HepG2 (cell line): ENCODE measurements around the gene RNU2-63P. TPM values are rescaled to one million over a fixed set of nuclear protein-coding genes. Genes with fewer than 3 reads are reported as not detected.

ENCODE experiments used
- E2F5 ChIP-seq: sonication (generic); formaldehyde crosslinking; conservative IDR thresholded peaks from 2 replicates; pipeline ENCODE4 v1.4.0; 2020; ENCODE audit warnings: missing genetic modification reagents
- ELF4 ChIP-seq: sonication (generic); formaldehyde crosslinking; IDR thresholded peaks from 2 replicates; pipeline ENCODE4 v1.5.0; 2020; ENCODE audit warnings: missing genetic modification reagents, mild to moderate bottlenecking, moderate library complexity, borderline replicate concordance
- GABPA ChIP-seq, 2 experiments: IDR thresholded peaks; 2 replicates each; pipeline ENCODE4 v1.6.1; 2011 to 2016; ENCODE audit warnings: low read depth in 2 of 2, low read length in 1 of 2, missing biosample characterization in 1 of 2, missing genetic modification characterization in 1 of 2
- HOXA7 ChIP-seq: sonication (generic); formaldehyde crosslinking; IDR thresholded peaks from 2 replicates; pipeline ENCODE4 v1.8.1; 2022; ENCODE audit warnings: mild to moderate bottlenecking, missing genetic modification reagents, moderate library complexity
- IRF9 ChIP-seq: sonication (generic); formaldehyde crosslinking; IDR thresholded peaks from 2 replicates; pipeline ENCODE4 v1.8.0; 2022; ENCODE audit warnings: missing genetic modification reagents, mild to moderate bottlenecking, borderline replicate concordance
- LRRFIP1 ChIP-seq: sonication (generic); formaldehyde crosslinking; conservative IDR thresholded peaks from 2 replicates; pipeline ENCODE4 v1.4.0; 2020; ENCODE audit warnings: missing genetic modification reagents
- PAWR ChIP-seq: sonication (generic); formaldehyde crosslinking; IDR thresholded peaks from 2 replicates; pipeline ENCODE4 v1.4.0; 2020; ENCODE audit warnings: missing genetic modification reagents, mild to moderate bottlenecking, borderline replicate concordance
- SOX5 ChIP-seq: IDR thresholded peaks from 2 replicates; pipeline ENCODE4 v1.6.1; 2016; ENCODE audit warnings: borderline replicate concordance
- SP4 ChIP-seq: sonication (generic); formaldehyde crosslinking; IDR thresholded peaks from 2 replicates; pipeline ENCODE4 v1.8.1; 2023; ENCODE audit warnings: mild to moderate bottlenecking, missing genetic modification reagents
- WIZ ChIP-seq: sonication (generic); formaldehyde crosslinking; IDR thresholded peaks from 2 replicates; pipeline ENCODE4 v1.5.1; 2020; ENCODE audit warnings: mild to moderate bottlenecking, missing genetic modification reagents
- ZBTB39 ChIP-seq: sonication (generic); formaldehyde crosslinking; IDR thresholded peaks from 2 replicates; pipeline ENCODE4 v1.5.0; 2020; ENCODE audit warnings: missing genetic modification reagents
- ZNF253 ChIP-seq: sonication (generic); formaldehyde crosslinking; IDR thresholded peaks from 2 replicates; pipeline ENCODE4 v1.8.0; 2022; ENCODE audit warnings: mild to moderate bottlenecking, missing genetic modification reagents, borderline replicate concordance
- ZNF276 ChIP-seq: sonication (generic); formaldehyde crosslinking; IDR thresholded peaks from 2 replicates; pipeline ENCODE4 v1.4.0; 2020; ENCODE audit warnings: mild to moderate bottlenecking, low read depth, missing genetic modification reagents
- ZNF329 ChIP-seq: sonication (generic); formaldehyde crosslinking; IDR thresholded peaks from 2 replicates; pipeline ENCODE4 v1.9.0; 2021; ENCODE audit warnings: low read depth, mild to moderate bottlenecking, missing genetic modification reagents
- ZNF513 ChIP-seq: sonication (generic); formaldehyde crosslinking; conservative IDR thresholded peaks from 2 replicates; pipeline ENCODE4 v1.5.0; 2020; ENCODE audit warnings: missing genetic modification reagents
- ZNF558 ChIP-seq: sonication (generic); formaldehyde crosslinking; IDR thresholded peaks from 2 replicates; pipeline ENCODE4 v1.9.0; 2022; ENCODE audit warnings: mild to moderate bottlenecking, missing genetic modification reagents, borderline replicate concordance
- ZZZ3 ChIP-seq: sonication (generic); formaldehyde crosslinking; IDR thresholded peaks from 2 replicates; pipeline ENCODE4 v1.4.0; 2020; ENCODE audit warnings: missing genetic modification reagents, mild to moderate bottlenecking, borderline replicate concordance
- polyA plus RNA-seq, 8 experiments: library from polyadenylated mRNA; depleted of rRNA in 3 of 8; stranded (reverse) in 7 of 8; unstranded in 1 of 8; fragments of >200 nt; fragmentation: Illumina TruSeq in 4 of 8; extraction: Trizol in 4 of 8; gene quantifications; 2 replicates each; pipeline versions ENCODE4 v1.2.1 to v1.2.3, GENCODE V29; 2011 to 2016; ENCODE audit warnings: low read depth in 4 of 8, missing spikeins in 1 of 8, mixed read lengths in 1 of 8; ENCODE audit not compliant: insufficient read depth in 1 of 8
- total RNA-seq, 5 experiments: library from RNA; depleted of rRNA; stranded (reverse); fragments of >200 nt; fragmentation: Illumina TruSeq; extraction: Trizol; gene quantifications; 2 replicates each; pipeline ENCODE4 v1.2.3, GENCODE V29; 2016; ENCODE audit warnings: low read depth in 1 of 5

Gene RNU2-63P
- total and polyA plus RNA-seq, 2 of the 13 experiments (the other 11 are each of a cell fraction or from before 2014, with no cell fraction given): 6.8 TPM; not detected in 1

GRCh38 chr2:88055371-88056128 lies 39.2 kb upstream of the RNU2-63P start, which contains the start of gene KRCC1 (continued):
- TF ChIP-seq SP4 (CRISPR knock-in tag) (peak; percentile 19; the same call in 1 of the 2 replicates), ZNF513 (CRISPR knock-in tag) (no peak), ZNF276 (CRISPR knock-in tag) (0 out of 2 replicates have a peak, but pooled peaks have one; percentile 39), IRF9 (CRISPR knock-in tag) (peak; percentile 75; the same call in 1 of the 2 replicates), ELF4 (no peak), ZBTB39 (CRISPR knock-in tag) (no peak), ZNF253 (CRISPR knock-in tag) (no peak), LRRFIP1 (no peak), E2F5 (CRISPR knock-in tag) (peak; percentile 42; the same call in 1 of the 2 replicates), ZNF329 (CRISPR knock-in tag) (no peak; the same call in 1 of the 2 replicates), ZZZ3 (CRISPR knock-in tag) (no peak), WIZ (no peak), SOX5 (CRISPR knock-in tag) (0 out of 2 replicates have a peak, but pooled peaks have one; percentile 42), PAWR (CRISPR knock-in tag) (0 out of 2 replicates have a peak, but pooled peaks have one; percentile 75), ZNF558 (CRISPR knock-in tag) (peak; percentile 85; the same call in 1 of the 2 replicates), HOXA7 (no peak), GABPA (IDR thresholded peaks at IDR 0.05; ENCODE audit: low read depth, low read length) (peak; percentile 61), GABPA (CRISPR knock-in tag; IDR thresholded peaks at IDR 0.05; ENCODE audit: low read depth) (peak; percentile 81)
